G401.6 (cell line): Measurements from ENCODE around the gene FAM168A.

Experiments used
- FAIRE-seq: peaks from 2 replicates; lab custom pipeline; 2012; peaks lifted over from hg19 to GRCh38; lab: Jason Lieb, UNC

The FAM168A gene

GRCh38 chr11:73401217-73401923 lies 196.5 kb downstream of the FAM168A start:
- no peak for FAIRE-seq

GRCh38 chr11:73400293-73400692 lies 197.6 kb downstream of the FAM168A start:
- FAIRE-seq = no peak

- no peak for FAIRE-seq
These were observed 198.3 kb downstream of the FAM168A start for GRCh38 chr11:73399636-73400035.

- no peak for FAIRE-seq
These were observed 198.7 kb downstream of the FAM168A start for GRCh38 chr11:73399159-73399590.

GRCh38 chr11:73398721-73399120 lies 199.2 kb downstream of the FAM168A start:
- no peak for FAIRE-seq

- FAIRE-seq = no peak
These were observed 199.8 kb downstream of the FAM168A start for GRCh38 chr11:73398132-73398526.

GRCh38 chr11:73397468-73398131 lies 200.3 kb downstream of the FAM168A start:
- FAIRE-seq = no peak

- FAIRE-seq = no peak
These were observed 200.9 kb downstream of the FAM168A start for GRCh38 chr11:73396985-73397384.

GRCh38 chr11:73396251-73396930 lies 201.5 kb downstream of the FAM168A start:
- no peak for FAIRE-seq

- FAIRE-seq = no peak
These were observed 202.4 kb downstream of the FAM168A start for GRCh38 chr11:73395297-73396208.

- FAIRE-seq = no peak
These were observed 203.3 kb downstream of the FAM168A start for GRCh38 chr11:73394416-73395296.

GRCh38 chr11:73393479-73394415 lies 204.2 kb downstream of the FAM168A start:
- FAIRE-seq = peak; percentile 92

GRCh38 chr11:73393011-73393380 lies 204.9 kb downstream of the FAM168A start:
- FAIRE-seq = no peak

GRCh38 chr11:73392108-73393010 lies 205.6 kb downstream of the FAM168A start:
- FAIRE-seq = no peak

- no peak for FAIRE-seq
These were observed 206.2 kb downstream of the FAM168A start for GRCh38 chr11:73391665-73392064.

- FAIRE-seq = no peak
These were observed 207.0 kb downstream of the FAM168A start for GRCh38 chr11:73390601-73391565.

- no peak for FAIRE-seq
These were observed 208.0 kb downstream of the FAM168A start for GRCh38 chr11:73389916-73390315.

GRCh38 chr11:73389134-73389525 lies 208.8 kb downstream of the FAM168A start:
- no peak for FAIRE-seq
